ENCODE data around the gene TENT4A.

TENT4A gene

DNA sequence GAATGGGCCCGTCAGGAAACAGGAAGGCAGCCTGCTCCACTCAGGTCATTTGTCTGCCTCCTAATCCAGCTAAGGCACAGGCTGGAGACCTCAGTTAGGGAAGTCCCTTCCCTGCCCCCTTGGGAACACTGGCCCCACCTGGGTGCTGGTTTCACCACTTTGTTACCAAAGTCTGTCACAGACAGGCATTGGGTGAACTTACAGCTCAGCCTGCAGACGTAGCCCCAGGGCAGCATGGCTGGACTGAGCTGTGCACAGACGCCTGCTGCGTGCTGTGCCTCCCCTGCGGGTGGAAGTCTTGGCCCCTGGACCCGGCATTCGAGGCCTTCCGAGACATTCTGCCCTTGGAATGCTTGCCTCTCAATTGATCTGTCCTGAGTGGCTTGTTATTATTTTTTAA lies 48.9 kb downstream of the TENT4A start:
- peaks cover 0 to 17% (median 14%) of the 10 kb centered on the region in 4 donors for H3K4me1 ChIP-seq
- no peak overlapping the region for H3K27ac ChIP-seq
- no peak overlapping the region for H3K4me3 ChIP-seq
- intact Hi-C loops (cut with DNase I; ENCODE audit: low total_unique reads), result loop anchor here (10.0 kb wide), 1 partner anchor 633 kb away; the partner anchor contains the start of gene ADCY2
- peaks cover 0 to 15% (median 15%) of the 10 kb centered on the region in 3 donors for H3K36me3 ChIP-seq
- DNase-seq, result no peak
- no peaks in the 10 kb centered on the region for H3K27me3 ChIP-seq
- TF ChIP-seq, protein P1, sequence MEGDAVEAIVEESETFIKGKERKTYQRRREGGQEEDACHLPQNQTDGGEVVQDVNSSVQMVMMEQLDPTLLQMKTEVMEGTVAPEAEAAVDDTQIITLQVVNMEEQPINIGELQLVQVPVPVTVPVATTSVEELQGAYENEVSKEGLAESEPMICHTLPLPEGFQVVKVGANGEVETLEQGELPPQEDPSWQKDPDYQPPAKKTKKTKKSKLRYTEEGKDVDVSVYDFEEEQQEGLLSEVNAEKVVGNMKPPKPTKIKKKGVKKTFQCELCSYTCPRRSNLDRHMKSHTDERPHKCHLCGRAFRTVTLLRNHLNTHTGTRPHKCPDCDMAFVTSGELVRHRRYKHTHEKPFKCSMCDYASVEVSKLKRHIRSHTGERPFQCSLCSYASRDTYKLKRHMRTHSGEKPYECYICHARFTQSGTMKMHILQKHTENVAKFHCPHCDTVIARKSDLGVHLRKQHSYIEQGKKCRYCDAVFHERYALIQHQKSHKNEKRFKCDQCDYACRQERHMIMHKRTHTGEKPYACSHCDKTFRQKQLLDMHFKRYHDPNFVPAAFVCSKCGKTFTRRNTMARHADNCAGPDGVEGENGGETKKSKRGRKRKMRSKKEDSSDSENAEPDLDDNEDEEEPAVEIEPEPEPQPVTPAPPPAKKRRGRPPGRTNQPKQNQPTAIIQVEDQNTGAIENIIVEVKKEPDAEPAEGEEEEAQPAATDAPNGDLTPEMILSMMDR (IDR thresholded peaks at IDR 0.05), result no peak
- no peaks in the 10 kb centered on the region for H3K9me3 ChIP-seq

- DNase-seq, result no peak
- H3K4me1 ChIP-seq, result peaks cover 0 to 23% (median 16%) of the 10 kb centered on the region in 4 donors
- no peak overlapping the region for H3K4me3 ChIP-seq
- peaks cover 0 to 12% (median 11%) of the 10 kb centered on the region in 3 donors for H3K36me3 ChIP-seq
- TF ChIP-seq, protein P1 (IDR thresholded peaks at IDR 0.05), result no peak
- H3K9me3 ChIP-seq, result no peaks in the 10 kb centered on the region
- no peak overlapping the region for H3K27ac ChIP-seq
- intact Hi-C loops (cut with DNase I; ENCODE audit: low total_unique reads), result loop anchor here (10.0 kb wide), 1 partner anchor 632 kb away; the partner anchor contains the start of gene ADCY2
- no peaks in the 10 kb centered on the region for H3K27me3 ChIP-seq
Observed at GRCh38 chr5:6762697-6763096, 49.5 kb downstream of the TENT4A start.

GRCh38 chr5:6763191-6763590 lies 50.0 kb downstream of the TENT4A start:
- H3K4me1 ChIP-seq, result peaks cover 0 to 24% (median 16%) of the 10 kb centered on the region in 4 donors
- no peaks in the 10 kb centered on the region for H3K9me3 ChIP-seq
- TF ChIP-seq, protein P1 (IDR thresholded peaks at IDR 0.05), result no peak
- H3K36me3 ChIP-seq, result peaks cover 0 to 7% (median 6%) of the 10 kb centered on the region in 3 donors
- no peak for DNase-seq
- H3K4me3 ChIP-seq, result no peak overlapping the region
- H3K27ac ChIP-seq, result no peak overlapping the region
- no peaks in the 10 kb centered on the region for H3K27me3 ChIP-seq
- intact Hi-C loops (cut with DNase I; ENCODE audit: low total_unique reads), result loop anchor here (10.0 kb wide), 1 partner anchor 632 kb away; the partner anchor contains the start of gene ADCY2

DNA sequence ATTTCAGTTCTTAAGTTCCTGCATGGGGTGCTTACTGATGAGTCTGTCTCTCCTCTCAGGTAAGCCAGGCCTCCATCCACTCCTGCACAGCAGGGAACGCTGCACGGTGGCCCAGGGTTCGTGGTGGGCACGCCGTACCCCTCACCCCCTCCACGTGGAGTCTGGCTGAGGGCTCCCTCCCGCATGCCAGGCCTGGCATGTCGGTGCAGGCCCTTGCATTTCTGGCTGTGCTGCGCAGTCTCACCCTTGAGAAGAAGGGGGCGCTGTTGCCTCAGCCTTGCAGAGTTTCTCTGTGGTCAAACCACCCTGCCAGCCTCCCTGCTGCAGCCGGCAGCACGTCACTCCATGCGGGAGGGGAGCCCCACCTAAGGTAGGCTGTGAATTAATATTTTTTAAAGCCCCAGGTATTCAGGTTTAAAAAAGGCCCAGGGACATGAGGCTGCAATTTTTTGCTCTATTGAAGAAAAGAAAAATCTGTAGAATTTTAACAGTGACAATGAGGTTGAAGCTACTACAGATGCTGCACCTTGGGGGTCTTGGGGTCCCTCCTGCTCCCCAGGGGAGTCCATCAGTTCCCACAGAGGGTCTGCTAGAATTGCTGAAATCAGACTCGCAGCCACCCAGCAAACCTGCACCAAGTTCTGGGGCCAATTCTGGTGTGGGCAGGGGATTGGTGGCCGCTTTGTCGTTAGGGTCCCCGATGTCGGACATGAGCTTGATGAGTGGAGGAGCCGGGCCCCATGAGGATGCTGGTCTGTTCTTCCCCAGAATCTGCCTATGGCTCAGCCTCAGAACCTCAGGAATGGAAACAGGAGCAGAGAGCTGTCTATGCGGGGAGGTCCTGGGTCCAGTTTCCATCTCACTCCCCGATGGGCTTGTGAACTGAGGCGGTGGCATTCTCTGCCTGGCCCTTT lies 52.6 kb downstream of the TENT4A start:
- Histone ChIP-seq H3K36me3 (no peaks in the 10 kb centered on the region), H3K9me3 (no peaks in the 10 kb centered on the region), H3K4me1 (peaks cover 0 to 24% (median 16%) of the 10 kb centered on the region in 4 donors), H3K27ac (peak overlapping the region in 1 of 2 donors; percentile 76), H3K4me3 (peak overlapping the region; percentile 14), H3K27me3 (no peaks in the 10 kb centered on the region)
- peak; percentile 65 to 88 for DNase-seq
- intact Hi-C loops (cut with DNase I; ENCODE audit: low total_unique reads), result loop anchor here (5.0 to 10.0 kb wide), 2 partner anchors 629 to 981 kb away; partner anchors contain the start of gene ADCY2
- TF ChIP-seq, protein P1 (IDR thresholded peaks at IDR 0.05), result peak; percentile 79 to 92

GRCh38 chr5:6766604-6767093 lies 53.4 kb downstream of the TENT4A start:
- intact Hi-C loops (cut with DNase I; ENCODE audit: low total_unique reads), result loop anchor here (5.0 to 10.0 kb wide), 2 partner anchors 628 to 981 kb away; partner anchors contain the start of gene ADCY2
- peak overlapping the region; percentile 59 to 76 for H3K27ac ChIP-seq
- no peaks in the 10 kb centered on the region for H3K36me3 ChIP-seq
- TF ChIP-seq, protein P1 (IDR thresholded peaks at IDR 0.05), result no peak
- peak; percentile 88 to 96 for DNase-seq
- peaks cover 0 to 24% (median 16%) of the 10 kb centered on the region in 4 donors for H3K4me1 ChIP-seq
- no peaks in the 10 kb centered on the region for H3K9me3 ChIP-seq
- H3K4me3 ChIP-seq, result peak overlapping the region; percentile 14
- no peaks in the 10 kb centered on the region for H3K27me3 ChIP-seq
